ENCODE results near the gene NDUFV1. TPM values are rescaled to one million over a fixed set of nuclear protein-coding genes. Genes with fewer than 3 reads are reported as not detected.

NDUFV1 gene
- total RNA-seq, 1 experiment from 2014 or later: 242 TPM

- ChIA-PET RAD21 (ENCODE audit: low non-redundant PET in 1 of 2, low total read pairs in 2 of 2, uncharacterized antibody in 2 of 2, unreplicated experiment in 2 of 2) (no interaction called here), CTCF (interaction anchor here (0.6 kb wide), 1 partner anchor 519 kb away, joined by 3 read pairs; no protein-coding TSS in a partner anchor), POLR2A (no interaction called here)
- H3K4me1 ChIP-seq (ENCODE audit: control insufficient read depth in 1 of 2, insufficient read depth in 2 of 2, low read length in 2 of 2): peaks cover 9 to 13% of the 10 kb centered on the region in 2 experiments
- TF ChIP-seq, protein P1, sequence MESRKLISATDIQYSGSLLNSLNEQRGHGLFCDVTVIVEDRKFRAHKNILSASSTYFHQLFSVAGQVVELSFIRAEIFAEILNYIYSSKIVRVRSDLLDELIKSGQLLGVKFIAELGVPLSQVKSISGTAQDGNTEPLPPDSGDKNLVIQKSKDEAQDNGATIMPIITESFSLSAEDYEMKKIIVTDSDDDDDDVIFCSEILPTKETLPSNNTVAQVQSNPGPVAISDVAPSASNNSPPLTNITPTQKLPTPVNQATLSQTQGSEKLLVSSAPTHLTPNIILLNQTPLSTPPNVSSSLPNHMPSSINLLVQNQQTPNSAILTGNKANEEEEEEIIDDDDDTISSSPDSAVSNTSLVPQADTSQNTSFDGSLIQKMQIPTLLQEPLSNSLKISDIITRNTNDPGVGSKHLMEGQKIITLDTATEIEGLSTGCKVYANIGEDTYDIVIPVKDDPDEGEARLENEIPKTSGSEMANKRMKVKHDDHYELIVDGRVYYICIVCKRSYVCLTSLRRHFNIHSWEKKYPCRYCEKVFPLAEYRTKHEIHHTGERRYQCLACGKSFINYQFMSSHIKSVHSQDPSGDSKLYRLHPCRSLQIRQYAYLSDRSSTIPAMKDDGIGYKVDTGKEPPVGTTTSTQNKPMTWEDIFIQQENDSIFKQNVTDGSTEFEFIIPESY (IDR thresholded peaks at IDR 0.05; ENCODE audit: extremely low read depth, insufficient replicate concordance, low read length): no peak
- TF ChIP-seq, protein P2, sequence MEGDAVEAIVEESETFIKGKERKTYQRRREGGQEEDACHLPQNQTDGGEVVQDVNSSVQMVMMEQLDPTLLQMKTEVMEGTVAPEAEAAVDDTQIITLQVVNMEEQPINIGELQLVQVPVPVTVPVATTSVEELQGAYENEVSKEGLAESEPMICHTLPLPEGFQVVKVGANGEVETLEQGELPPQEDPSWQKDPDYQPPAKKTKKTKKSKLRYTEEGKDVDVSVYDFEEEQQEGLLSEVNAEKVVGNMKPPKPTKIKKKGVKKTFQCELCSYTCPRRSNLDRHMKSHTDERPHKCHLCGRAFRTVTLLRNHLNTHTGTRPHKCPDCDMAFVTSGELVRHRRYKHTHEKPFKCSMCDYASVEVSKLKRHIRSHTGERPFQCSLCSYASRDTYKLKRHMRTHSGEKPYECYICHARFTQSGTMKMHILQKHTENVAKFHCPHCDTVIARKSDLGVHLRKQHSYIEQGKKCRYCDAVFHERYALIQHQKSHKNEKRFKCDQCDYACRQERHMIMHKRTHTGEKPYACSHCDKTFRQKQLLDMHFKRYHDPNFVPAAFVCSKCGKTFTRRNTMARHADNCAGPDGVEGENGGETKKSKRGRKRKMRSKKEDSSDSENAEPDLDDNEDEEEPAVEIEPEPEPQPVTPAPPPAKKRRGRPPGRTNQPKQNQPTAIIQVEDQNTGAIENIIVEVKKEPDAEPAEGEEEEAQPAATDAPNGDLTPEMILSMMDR (IDR thresholded peaks at IDR 0.05 in 2 of 3, conservative IDR thresholded peaks at IDR 0.05 in 1 of 3; ENCODE audit: borderline replicate concordance in 1 of 3, insufficient read depth in 1 of 3, low read depth in 2 of 3, low read length in 2 of 3): no peak
- TF ChIP-seq POLR2A (IDR thresholded peaks at IDR 0.05; ENCODE audit: borderline replicate concordance, extremely low read depth, insufficient read depth, insufficient read length) (no peak), SP1 (IDR thresholded peaks at IDR 0.05; ENCODE audit: low read depth) (no peak), ZNF274 (IDR thresholded peaks at IDR 0.05; ENCODE audit: low read depth, low read length) (no peak), EZH2 (IDR thresholded peaks at IDR 0.05) (no peak), EGR1 (IDR thresholded peaks at IDR 0.05; ENCODE audit: low read depth) (no peak), YY1 (IDR thresholded peaks at IDR 0.05; ENCODE audit: extremely low read depth, insufficient replicate concordance, low read depth, low read length) (no peak), FOSL1 (IDR thresholded peaks at IDR 0.05; ENCODE audit: low read depth) (no peak)
- H3K9ac ChIP-seq (ENCODE audit: low read length): no peak overlapping the region
- no peaks in the 10 kb centered on the region for H3K36me3 ChIP-seq (ENCODE audit: control insufficient read depth in 1 of 2, insufficient read depth in 2 of 2, low read length in 2 of 2)
- H3K9me3 ChIP-seq (ENCODE audit: control insufficient read depth in 1 of 2, insufficient read depth in 1 of 2, low read depth in 1 of 2, low read length in 2 of 2): no peaks in the 10 kb centered on the region
- intact Hi-C loops (cut with micrococcal nuclease): no loop called here
- H2AFZ ChIP-seq (ENCODE audit: low read depth, low read length, poor library complexity, severe bottlenecking): no peak overlapping the region
- H3K4me3 ChIP-seq (replicated peaks in 1 of 2; ENCODE audit: low read depth in 1 of 2, low read length in 2 of 2): no peak overlapping the region
- H3K9me2 ChIP-seq (ENCODE audit: insufficient read depth): no peaks in the 10 kb centered on the region
- H3K4me2 ChIP-seq (ENCODE audit: low read length): no peak overlapping the region
- no peak for DNase-seq (ENCODE audit: low read depth, low spot score)
- no peaks in the 10 kb centered on the region for H4K20me1 ChIP-seq (ENCODE audit: insufficient read depth)
- no peak overlapping the region for H3K27ac ChIP-seq (ENCODE audit: low read depth, low read length)
- no TSS peak for BruUV-seq (replicated peaks)
- H3K27me3 ChIP-seq (ENCODE audit: insufficient read depth, low read length): no peaks in the 10 kb centered on the region
- H3K79me2 ChIP-seq (ENCODE audit: insufficient read depth, low read length): no peaks in the 10 kb centered on the region
- no peak for ATAC-seq
Observed at GRCh38 chr11:67574938-67575337, 31.8 kb upstream of the NDUFV1 start.

All from HCT116 (cell line).